ENCODE data around the gene MRPS34.

MRPS34 gene

DNA sequence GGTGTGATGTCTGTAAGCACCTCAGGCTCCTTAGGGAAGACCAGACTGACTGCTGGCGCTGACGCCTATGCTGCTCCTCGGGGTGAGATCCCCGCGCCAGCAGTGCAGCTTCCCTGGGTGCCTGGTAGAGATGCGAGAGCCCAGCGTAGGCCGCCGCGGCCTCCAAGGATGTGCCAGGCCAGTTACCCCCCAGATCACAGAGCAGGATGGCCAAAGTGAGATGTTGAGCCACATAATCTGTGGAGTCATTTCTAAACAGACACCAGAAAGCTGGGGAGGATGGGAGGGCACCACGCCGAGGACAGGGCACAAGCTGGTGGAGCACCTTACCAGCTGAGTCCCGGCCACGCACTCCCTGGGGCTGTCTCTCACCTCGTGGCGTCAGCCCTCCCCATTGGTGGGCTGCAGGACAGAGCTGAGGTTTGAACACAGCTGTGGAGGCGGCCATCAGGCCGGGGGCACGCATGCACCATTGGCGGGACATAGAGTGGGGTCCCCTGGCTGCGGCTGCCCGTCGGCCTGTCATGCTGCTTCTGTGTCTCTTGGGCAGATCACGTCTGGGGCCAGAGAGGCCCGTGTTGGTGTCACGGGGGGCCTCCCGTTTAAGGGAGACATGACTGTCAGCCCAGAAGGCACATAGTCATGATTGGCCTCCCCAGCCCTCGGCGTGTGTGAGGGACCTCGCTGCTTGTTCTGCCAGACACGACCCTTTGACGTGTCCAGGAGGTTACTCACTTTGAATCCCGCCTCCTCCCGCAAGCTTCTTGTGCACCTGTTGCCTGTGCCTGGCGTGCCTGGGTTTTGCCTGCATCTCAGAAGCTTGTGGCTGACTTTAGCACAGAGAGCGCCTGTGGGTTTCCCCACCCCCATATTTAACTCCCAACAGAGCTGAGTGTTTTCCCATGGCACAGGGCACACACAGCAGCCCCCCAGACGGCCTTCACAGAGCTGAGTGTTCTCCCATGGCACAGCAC, 45.0 kb downstream of the MRPS34 start:
- H3K36me3 ChIP-seq (ENCODE audit: insufficient read depth, low read length) = peaks cover 61% of the 10 kb centered on the region
- H3K27me3 ChIP-seq (ENCODE audit: insufficient read depth, low read length) = no peaks in the 10 kb centered on the region
- no peaks in the 10 kb centered on the region for H3K9me3 ChIP-seq (ENCODE audit: low read length)

GRCh38 chr16:1726661-1727502, 46.1 kb downstream of the MRPS34 start:
- H3K4me3 ChIP-seq (ENCODE audit: low read length) = no peak overlapping the region
- no peak overlapping the region for H2AFZ ChIP-seq (ENCODE audit: low read depth, low read length)
- H3K27me3 ChIP-seq (ENCODE audit: insufficient read depth, low read length) = no peaks in the 10 kb centered on the region
- no peaks in the 10 kb centered on the region for H3K9me3 ChIP-seq (ENCODE audit: low read length)
- peaks cover 51% of the 10 kb centered on the region for H3K36me3 ChIP-seq (ENCODE audit: insufficient read depth, low read length)
- no peaks in the 10 kb centered on the region for H3K4me1 ChIP-seq (ENCODE audit: insufficient read depth, low read length)

More for the DNA sequence above, 45.0 kb downstream of the MRPS34 start:
- no peak overlapping the region for H3K4me3 ChIP-seq (ENCODE audit: low read length)
- H2AFZ ChIP-seq (ENCODE audit: low read depth, low read length) = no peak overlapping the region
- H3K4me1 ChIP-seq (ENCODE audit: insufficient read depth, low read length) = no peaks in the 10 kb centered on the region

DNA sequence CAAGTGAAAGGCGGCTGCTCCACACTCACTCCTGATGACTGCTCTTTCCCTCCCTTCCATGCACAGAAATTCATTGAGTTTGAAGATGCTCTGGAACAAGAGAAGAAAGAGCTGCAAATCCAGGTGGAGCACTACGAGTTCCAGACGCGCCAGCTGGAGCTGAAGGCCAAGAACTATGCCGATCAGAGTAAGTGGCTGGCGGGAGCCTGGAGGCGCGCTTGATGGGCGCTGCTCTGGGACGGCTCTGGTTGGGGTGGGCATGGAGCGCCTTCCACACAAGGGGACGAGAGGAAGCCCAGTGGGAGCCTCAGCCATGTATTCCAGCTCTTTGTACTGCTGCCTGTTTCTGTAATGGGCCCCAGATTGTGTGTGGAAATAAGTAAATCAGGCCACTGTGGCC, 48.4 kb downstream of the MRPS34 start:
- Histone ChIP-seq H3K27me3 (ENCODE audit: insufficient read depth, low read length) (no peaks in the 10 kb centered on the region), H3K4me3 (ENCODE audit: low read length) (no peak overlapping the region)

GRCh38 chr16:1723450-1724147, 49.3 kb downstream of the MRPS34 start:
- no peaks in the 10 kb centered on the region for H3K27me3 ChIP-seq (ENCODE audit: insufficient read depth, low read length)
- H3K4me3 ChIP-seq (ENCODE audit: low read length) = no peak overlapping the region
- H3K36me3 ChIP-seq (ENCODE audit: insufficient read depth, low read length) = peaks cover 35% of the 10 kb centered on the region
- no peak overlapping the region for H2AFZ ChIP-seq (ENCODE audit: low read depth, low read length)
- H3K4me1 ChIP-seq (ENCODE audit: insufficient read depth, low read length) = no peaks in the 10 kb centered on the region
- no peaks in the 10 kb centered on the region for H3K9me3 ChIP-seq (ENCODE audit: low read length)

More for the DNA sequence above, 48.4 kb downstream of the MRPS34 start:
- no peak overlapping the region for H2AFZ ChIP-seq (ENCODE audit: low read depth, low read length)
- no peaks in the 10 kb centered on the region for H3K4me1 ChIP-seq (ENCODE audit: insufficient read depth, low read length)
- H3K36me3 ChIP-seq (ENCODE audit: insufficient read depth, low read length) = peaks cover 44% of the 10 kb centered on the region
- H3K9me3 ChIP-seq (ENCODE audit: low read length) = no peaks in the 10 kb centered on the region

All from neuron (in vitro differentiated cells).